HG03439 (cell line): ENCODE measurements around the gene SCRN3.
A peak's percentile ranks its signal among the peaks of the same experiment; 100 is the strongest.
"Not testable (repeated sequence)": the region's sequence is repeated elsewhere in the genome, so short reads cannot be mapped to it uniquely, and the experiment has no call there.

ENCODE experiments used
- ATAC-seq: cut with Tn5 transposase; IDR thresholded peaks from one replicate; pipeline ENCODE4 v1.9.1; 2021; ENCODE audit warnings: mild to moderate bottlenecking, moderate library complexity; ENCODE audit not compliant: unreplicated experiment

The SCRN3 gene

DNA sequence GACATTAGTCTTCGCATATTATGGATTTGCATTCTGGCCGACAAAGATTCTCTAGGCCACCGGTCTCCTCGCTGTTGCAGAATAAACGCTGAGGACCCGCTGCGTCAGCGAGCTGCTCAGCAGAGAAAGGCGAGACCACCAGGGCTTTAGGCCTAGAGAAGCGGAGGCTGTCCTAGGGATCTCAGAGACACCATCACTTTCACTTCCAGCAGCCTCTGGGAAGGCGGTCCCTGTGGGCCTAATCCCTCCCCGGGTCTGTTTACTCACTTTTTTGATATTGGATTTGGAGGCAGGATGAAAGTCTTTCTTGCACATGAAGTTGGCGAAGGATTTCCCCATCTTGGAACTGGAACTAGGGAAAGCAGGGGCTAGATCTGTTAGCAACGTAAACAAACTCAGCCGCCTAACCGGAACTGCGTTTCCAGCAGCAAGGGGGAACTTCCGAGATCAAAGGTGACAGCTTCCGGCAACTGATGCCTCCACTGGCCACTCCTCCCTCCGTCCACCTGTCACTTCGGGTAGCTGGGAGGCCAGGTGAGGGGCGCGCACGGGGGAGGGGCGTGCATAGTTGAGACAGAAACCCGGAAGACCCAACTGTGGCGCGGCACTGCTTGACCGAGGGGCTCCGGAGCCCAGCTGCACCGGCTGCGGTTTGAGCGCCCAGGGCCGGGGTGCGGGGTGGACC is at the start of gene SCRN3:
Gene SCRN3, plus strand, starts transcription at position 447 of the 685 bp plus-strand sequence. CDS start 2,554 bp downstream, outside the sequence.
- peak; percentile 98 for ATAC-seq

- ATAC-seq, result no peak
Measured at GRCh38 chr2:174350018-174350417, 45.5 kb upstream of the SCRN3 start.

- ATAC-seq, result no peak
Measured at GRCh38 chr2:174350593-174351181, 44.8 kb upstream of the SCRN3 start.

DNA sequence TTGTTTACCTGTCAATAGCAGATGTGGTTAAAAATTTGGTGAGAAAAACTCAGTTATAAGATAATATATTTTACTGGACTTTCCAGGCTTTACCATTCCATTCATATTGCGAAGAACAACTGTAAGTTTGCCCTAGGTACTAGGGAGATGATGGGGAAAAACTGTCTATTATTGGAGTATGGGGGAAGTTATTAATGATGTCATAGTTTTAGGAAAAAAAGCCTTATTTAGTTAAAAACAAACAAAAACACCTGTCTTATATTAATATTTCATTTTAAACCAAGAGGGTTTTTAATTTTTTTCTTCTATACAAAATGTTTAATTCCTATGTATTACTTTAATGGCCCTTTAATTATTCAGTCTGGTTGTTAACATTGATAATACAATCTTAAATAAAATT is 42.5 kb upstream of the SCRN3 start:
- ATAC-seq, result no peak

DNA sequence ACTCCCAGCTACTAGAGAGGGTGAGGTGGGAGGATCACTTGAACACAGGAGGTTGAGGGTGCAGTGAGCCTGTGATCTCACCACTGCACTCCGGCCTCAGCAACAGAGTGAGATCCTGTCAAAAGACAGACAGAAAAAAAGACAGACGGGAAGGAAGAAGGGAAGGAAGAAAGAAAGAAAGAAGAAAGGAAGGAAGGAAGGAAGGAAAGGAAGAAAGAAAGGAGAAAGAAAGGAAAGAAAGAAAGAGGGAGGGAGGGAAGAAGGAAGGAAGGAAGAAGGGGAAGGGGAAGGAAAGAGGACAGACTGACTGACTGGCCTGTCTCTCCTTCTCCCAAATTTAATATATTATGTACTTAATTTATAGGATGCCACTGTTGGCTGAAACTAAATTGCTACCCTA is 39.2 kb upstream of the SCRN3 start:
- no peak for ATAC-seq

GRCh38 chr2:174359663-174360062 is 35.9 kb upstream of the SCRN3 start:
- ATAC-seq, result not testable (repeated sequence)

- no peak for ATAC-seq
Measured at GRCh38 chr2:174362949-174363348, 32.6 kb upstream of the SCRN3 start.

- ATAC-seq, result not testable (repeated sequence)
Measured at GRCh38 chr2:174363492-174364225, 31.9 kb upstream of the SCRN3 start.

GRCh38 chr2:174364628-174365027 is 30.9 kb upstream of the SCRN3 start:
- no peak for ATAC-seq

DNA sequence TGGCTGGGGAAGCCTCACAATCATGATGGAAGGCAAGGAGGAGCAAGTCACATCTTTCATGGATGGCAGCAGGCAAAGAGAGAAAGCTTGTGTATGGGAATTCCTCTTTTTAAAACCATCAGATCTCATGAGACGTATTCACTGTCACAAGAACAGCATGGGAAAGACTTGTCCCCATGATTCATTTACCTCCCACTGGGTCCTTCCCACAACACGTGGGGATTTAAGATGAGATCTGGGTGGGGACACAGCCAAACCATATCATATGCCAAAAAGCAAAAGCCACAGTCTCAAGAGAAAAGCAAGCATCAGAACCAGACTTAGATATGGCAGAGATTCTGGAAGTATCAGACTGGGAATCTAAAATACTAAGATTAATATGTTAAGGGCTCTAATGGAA is 30.0 kb upstream of the SCRN3 start:
- no peak for ATAC-seq

- no peak for ATAC-seq
Measured at GRCh38 chr2:174368691-174369090, 26.8 kb upstream of the SCRN3 start.

- ATAC-seq, result no peak
Measured at GRCh38 chr2:174376967-174377366, 18.6 kb upstream of the SCRN3 start.

- no peak for ATAC-seq
Measured at GRCh38 chr2:174383796-174384195, 11.7 kb upstream of the SCRN3 start.

DNA sequence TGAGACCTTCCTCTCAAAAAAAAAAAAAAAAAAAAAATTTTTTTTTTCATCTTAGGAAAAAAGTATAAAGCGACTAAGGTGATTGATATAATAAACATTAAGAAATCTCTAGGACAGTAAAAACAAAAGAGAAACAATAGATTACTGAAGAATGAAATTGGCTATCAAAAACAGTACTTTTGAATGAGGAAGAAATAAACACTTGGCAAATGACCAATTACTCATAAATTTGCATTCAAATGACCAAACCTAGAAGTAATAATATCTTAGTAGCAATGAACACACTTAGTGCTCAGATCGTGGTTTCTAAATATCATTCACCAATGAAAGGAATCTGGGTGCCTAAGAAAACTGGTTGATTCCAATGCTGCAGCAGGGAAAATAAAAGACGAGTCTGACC is 10.3 kb upstream of the SCRN3 start:
- no peak for ATAC-seq

GRCh38 chr2:174388706-174389105 is 6.8 kb upstream of the SCRN3 start:
- ATAC-seq, result not testable (repeated sequence)

- no peak for ATAC-seq
Measured at GRCh38 chr2:174389542-174389941, 6.0 kb upstream of the SCRN3 start.

GRCh38 chr2:174390303-174390702 is 5.2 kb upstream of the SCRN3 start:
- not testable (repeated sequence) for ATAC-seq

DNA sequence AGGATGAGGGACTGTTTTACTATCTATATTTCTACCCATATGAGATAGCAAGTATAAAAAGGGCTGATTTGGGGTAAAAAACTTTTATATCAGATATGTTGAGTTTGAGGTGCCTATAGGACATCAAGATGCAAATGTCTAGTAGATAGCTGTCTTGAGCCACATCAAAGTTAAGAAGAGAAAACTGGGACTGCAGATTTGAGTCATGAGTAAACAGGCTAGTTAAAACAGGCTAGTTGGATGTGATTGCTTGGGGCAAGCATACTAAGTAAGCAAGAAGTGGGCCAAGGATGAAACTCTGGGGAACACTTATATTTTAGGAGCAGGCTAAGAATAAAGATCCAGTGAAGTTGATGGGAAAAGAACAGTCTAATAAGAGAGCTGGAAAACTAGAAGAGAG is 2.8 kb upstream of the SCRN3 start:
- no peak for ATAC-seq

- ATAC-seq, result peak; percentile 29
Measured at GRCh38 chr2:174395969-174396630, 570 bp downstream of the SCRN3 start.

- no peak for ATAC-seq
Measured at GRCh38 chr2:174397773-174398172, 2.2 kb downstream of the SCRN3 start.

DNA sequence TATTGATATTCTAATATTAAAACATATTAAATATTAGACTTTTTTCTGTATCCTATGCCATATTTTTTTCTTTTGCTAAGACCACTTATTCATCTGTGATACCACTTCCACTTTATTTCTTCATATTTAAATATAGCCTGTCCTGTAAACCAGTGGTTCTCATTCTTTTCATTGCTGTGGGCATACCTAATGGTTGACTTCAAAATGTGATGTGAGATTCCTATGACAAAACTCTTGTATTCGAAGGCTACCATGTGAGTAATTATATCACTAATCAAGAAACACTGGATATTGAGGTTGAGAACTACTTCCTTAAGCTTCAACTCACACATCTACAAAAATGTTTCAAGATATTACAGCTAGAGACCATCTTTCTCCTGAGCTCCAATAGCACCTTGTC is 3.6 kb downstream of the SCRN3 start:
- no peak for ATAC-seq

GRCh38 chr2:174400853-174401252 is 5.3 kb downstream of the SCRN3 start:
- no peak for ATAC-seq
